GM21360 (cell line): ENCODE results near the gene RHOV.

Experiments used
- ATAC-seq: cut with Tn5 transposase; IDR thresholded peaks from one replicate; pipeline ENCODE4 v1.9.1; 2021; ENCODE audit warnings: mild to moderate bottlenecking, moderate library complexity; ENCODE audit not compliant: unreplicated experiment

RHOV gene

DNA sequence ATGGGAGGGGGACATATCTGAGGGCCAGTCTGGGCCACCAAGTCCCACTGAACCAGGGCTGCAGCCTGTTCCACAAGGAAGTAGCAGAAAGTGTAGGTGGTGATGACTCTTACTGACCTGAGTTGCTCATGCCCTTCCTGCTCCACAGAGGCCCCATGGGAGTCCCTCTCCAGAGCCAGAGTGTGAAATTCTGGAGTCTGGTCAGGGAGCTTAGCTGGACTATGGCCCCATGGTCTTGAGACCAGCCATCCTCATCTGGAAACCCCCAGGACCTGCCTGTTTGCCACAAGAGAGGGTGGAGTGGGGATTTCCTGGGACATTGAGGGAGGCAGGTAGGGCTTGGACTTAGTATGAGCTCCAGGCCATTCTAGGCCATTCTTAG lies 27.2 kb downstream of the RHOV start:
- no peak for ATAC-seq

DNA sequence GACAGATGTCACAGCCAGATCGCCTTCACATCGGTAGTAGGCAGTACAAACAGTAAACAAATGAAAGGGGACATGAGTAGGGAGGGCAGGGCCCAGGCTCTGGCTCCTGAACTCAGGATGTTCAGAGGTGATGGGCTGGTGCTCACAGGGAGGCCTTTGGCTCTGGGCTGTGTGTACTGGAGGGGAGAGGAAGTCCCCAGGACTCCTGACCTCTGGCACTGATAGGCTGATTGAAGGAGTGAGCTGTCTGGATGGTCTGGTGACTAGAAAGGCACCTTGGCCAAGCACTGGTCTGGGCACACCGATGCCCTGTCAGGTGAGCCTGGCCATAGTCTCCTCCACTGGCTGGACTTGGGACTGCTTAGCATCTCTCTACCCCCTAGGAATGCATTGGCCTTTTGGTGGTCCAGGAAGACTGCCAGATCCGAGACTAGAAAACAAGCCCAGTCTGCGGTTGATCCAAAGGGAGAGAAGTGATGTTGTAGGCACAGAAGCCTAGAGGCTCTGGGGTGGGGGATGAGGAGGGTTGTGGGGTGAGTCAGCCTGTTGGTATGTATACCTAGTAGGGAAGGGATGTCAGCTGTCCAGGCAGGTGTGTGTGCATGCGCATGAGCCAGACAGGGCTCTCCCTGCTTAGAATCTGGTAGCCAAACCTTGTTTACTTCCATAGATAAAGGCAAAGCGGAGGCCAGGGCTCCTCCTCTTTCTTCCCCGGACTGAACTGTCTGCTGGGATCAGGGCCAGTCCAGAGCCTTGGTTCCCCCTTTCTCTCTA lies 28.3 kb downstream of the RHOV start:
- no peak for ATAC-seq

DNA sequence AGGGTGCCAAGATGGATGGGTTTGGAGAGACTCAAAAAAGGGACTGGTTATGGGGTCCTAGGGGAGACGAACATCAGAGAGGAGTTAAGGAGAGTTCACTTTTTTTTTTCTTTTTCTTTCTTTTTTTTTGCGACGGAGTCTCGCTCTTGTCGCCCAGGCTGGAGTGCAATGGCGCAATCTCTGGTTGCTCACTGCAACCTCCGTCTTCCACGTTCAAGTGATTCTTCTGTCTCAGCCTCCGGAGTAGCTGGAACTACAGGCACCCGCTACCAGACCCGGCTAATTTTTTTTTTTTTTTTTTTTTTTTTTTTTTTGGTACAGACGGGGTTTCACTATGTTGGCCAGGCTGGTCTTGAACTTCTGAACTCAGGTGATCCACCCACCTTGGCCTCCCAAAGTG lies 29.0 kb downstream of the RHOV start:
- ATAC-seq, result no peak

DNA sequence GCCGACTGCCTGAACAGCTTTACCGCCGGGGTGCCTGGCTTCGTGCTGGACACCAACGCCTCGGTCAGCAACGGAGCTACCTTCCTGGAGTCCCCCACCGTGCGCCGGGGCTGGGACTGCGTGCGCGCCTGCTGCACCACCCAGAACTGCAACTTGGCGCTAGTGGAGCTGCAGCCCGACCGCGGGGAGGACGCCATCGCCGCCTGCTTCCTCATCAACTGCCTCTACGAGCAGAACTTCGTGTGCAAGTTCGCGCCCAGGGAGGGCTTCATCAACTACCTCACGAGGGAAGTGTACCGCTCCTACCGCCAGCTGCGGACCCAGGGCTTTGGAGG lies 29.4 kb downstream of the RHOV start:
- no peak for ATAC-seq

DNA sequence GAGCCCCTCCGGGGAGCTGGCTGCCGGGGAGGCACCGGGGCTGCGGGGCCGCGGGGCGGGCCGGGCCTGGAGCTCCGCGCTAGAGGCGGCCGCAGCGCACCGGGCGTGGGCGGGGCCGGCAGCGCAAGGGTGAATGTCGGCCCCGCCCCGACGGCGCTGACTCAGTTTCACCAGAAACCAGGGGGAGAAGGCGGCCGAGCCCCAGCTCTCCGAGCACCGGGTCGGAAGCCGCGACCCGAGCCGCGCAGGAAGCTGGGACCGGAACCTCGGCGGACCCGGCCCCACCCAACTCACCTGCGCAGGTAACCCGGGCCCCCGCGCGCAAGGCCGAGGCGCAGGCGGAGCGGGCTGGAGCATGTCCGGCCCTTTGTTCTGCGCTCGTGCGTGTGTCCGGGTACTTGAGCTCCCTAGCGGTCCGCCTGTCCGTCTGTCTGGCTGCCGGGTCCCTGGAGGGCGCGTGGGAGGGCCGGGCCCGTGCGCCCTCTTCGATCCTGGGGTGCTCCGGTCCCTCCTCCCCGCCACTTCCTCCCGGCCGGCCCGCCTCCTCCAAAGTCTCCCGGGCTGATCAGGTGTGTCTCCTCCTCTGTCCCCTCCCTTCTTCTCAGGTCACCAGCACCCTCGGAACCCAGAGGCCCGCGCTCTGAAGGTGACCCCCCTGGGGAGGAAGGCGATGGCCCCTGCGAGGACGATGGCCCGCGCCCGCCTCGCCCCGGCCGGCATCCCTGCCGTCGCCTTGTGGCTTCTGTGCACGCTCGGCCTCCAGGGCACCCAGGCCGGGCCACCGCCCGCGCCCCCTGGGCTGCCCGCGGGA lies 29.9 kb downstream of the RHOV start, which contains the start of gene SPINT1:
TSS of gene SPINT1 (plus strand) at position 164 of the 811 bp plus-strand sequence. CDS start at position 671, 507 bp downstream.
- ATAC-seq, result no peak

DNA sequence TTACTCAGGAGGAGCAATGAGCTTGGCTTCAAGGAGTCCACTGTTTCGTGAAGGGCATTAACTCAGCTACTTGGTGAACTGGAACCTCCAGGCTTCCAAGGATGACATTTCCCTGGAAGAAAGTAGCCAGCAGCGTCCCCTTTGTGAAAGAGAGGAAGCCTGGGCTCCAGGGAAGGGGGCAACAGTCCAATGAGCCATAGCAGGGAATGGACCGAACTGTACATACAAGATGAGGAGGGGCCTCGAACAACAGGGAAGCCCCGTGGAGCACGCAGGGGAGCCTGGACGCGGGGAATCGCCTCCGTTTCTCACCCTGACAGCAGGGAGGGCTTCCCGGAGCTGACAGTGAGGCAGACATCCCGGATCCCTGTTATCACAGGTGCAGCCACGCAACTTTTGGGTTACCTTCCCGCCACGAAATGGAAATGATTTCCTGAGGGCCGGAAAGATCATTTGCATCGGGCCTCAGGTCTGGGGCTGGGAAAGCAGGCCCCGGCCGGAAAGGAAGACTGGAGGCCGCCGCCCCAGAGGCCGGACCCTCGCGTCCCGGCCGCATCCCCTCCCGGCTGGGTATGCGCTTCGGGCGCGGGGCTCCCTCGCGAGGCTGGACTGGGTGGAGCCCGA lies 30.7 kb downstream of the RHOV start:
- ATAC-seq, result no peak

DNA sequence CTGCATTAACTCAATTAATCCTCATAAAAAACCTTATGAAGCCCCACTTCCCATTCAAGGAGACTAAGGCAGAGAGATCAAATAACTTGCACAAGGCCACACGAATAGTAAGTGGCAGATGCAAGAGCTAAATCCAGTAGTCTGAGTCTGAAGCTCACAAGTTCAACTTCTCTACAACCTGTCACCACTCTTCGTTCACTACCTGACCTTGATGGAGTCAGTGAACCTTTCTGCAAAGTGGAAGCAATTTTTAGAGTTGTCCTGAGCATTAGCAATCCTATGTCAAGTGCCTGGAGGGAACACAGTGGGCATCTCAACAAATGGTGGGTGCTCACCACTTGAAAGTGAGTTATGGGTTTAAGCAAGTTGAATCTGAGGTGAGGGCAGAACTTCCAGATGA lies 32.3 kb downstream of the RHOV start:
- ATAC-seq, result no peak

DNA sequence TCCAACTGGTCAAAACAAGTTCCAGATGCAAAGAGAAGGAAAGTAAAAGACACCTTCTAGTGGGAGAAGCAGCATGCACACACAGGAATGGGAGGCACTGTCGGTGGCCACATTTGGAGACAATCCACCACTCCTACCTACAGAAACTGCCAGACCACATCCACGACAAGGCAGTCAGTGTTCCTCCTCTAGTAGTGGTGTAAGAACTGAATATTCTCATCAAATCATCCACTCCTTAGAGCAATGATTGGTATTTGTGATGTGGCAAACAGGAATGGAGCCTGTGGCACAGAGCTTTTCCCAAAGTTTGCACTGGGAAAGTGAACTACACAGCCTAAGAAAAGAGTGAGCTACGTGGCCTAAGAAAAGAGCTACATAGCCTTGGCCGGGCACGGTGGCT lies 35.3 kb downstream of the RHOV start:
- no peak for ATAC-seq

DNA sequence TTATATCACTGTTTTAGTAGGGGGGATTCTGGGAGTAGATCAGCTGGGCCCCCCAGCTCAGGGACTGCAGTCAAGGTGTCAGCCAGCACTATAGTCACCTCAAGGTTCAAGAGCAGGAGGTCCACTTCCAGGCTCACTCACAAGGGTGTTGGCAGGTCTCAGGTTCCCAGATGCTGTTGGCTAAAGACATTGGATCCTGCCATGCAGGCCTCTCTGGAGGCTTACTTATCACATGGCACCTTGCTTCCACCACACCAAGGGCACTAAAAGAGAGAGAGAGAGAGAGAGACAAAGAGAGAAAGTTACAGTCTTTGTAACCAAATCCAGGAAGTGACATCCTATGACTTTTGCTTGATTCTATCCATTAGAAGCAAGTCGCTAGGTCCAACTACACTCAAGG lies 38.0 kb downstream of the RHOV start:
- no peak for ATAC-seq

DNA sequence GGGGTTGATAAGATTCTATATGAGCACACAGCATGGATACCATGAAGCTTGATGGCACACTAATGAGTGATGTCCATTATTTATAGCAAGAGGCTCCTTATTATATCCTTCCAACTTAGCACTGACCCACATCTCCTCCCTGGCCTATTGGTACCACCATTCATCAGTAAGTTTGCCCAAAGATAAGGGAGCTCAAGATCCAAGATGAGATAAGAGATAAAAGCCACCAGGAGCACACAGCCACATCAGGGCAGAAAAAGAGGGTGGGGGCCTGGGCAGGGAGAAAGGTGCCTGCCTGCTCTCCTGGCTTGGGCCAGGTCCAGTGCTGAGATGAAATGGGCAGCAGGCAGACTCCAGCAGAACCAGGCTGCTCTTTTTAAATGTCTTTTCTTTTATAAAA lies 41.1 kb downstream of the RHOV start:
- ATAC-seq, result no peak

DNA sequence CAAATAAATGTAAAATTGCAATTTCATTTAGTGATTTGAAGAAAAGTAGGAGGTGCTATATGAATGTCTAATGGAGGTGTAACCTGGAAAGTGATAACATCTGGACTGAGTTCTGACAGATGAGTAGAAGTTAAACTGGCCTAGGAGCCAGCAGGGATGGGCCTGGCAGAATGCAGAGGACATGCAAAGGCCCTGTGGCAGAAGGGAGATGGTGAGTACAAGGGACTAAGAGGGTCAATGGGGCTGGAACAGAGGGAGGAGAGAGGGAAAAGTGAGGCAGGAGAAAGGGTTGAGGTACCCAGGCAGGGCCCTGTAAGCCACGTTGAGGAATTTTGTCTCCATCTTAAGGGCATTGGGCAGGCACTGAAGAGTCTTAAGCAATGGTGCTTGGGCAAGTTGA lies 42.2 kb downstream of the RHOV start:
- ATAC-seq, result no peak

DNA sequence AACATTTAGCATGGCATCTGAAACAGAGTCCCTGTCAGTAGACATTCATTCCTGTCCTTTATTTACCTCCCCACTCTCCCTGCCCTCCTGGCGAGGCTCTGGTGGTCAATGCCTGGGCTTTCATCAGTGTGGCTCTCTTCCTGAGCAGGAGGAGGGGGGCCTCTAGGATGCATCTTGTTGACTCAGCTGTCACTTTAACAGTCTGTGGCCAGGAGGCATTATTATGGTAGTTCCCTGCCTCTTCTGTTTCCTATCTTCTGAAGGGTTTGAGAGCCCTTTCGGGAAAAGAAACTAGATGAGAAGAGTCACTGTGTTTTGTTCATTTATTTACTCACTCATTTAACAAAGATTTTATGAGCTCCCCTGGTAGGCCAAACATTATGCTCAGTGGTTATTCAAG lies 43.1 kb downstream of the RHOV start:
- ATAC-seq, result no peak

DNA sequence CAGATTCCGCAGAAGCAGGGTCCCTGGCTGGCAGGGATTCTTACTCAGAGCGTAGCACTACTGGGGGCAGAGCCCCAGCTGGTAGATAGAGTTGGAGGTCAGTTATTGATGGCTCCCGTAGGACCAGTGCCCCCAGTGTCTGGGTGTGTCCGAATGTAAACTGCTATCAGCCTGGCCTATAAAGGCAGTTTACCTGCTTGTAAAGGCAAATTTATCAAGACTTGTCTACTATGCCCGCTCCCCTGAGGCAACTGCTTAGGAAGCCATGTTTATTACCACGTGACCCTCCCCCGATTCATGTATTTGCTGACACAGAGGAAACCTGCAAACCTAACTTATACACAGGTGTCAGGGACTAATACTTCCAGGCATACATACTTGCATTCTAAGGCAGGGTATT lies 44.9 kb downstream of the RHOV start:
- ATAC-seq, result no peak

DNA sequence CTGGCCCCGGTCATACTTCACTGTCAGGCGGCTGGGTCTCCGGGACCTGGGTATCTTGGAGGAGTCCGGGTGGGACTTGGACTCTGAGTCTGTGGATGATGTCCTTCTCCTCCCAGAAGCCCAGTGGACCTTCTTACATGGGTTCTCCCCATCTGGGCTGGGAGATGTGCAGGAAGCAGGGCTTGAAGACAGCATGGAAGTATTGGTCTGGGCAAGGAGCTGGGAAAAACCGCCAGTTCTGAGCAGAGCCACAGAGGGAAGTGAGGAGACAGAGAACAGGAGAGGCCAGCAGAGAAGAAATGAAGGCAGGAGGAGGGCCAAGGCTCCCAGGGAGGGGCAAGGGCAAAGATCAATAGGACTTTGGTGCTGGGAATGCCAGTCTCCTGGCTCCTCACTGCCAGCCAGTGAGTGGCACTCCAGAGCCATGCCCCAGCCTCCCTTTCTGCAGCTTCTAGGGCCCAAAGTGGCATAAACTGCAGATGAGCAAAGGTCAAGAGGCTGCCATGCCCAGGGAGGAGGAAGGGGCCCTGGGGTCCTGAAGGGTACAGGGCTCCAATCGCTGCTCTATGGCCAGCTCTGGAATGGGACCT lies 45.5 kb downstream of the RHOV start, which contains the start of gene PPP1R14D:
TSS of gene PPP1R14D (minus strand) at position 262 of the 590 bp plus-strand sequence. CDS start at position 195, 67 bp downstream.
- ATAC-seq, result no peak

DNA sequence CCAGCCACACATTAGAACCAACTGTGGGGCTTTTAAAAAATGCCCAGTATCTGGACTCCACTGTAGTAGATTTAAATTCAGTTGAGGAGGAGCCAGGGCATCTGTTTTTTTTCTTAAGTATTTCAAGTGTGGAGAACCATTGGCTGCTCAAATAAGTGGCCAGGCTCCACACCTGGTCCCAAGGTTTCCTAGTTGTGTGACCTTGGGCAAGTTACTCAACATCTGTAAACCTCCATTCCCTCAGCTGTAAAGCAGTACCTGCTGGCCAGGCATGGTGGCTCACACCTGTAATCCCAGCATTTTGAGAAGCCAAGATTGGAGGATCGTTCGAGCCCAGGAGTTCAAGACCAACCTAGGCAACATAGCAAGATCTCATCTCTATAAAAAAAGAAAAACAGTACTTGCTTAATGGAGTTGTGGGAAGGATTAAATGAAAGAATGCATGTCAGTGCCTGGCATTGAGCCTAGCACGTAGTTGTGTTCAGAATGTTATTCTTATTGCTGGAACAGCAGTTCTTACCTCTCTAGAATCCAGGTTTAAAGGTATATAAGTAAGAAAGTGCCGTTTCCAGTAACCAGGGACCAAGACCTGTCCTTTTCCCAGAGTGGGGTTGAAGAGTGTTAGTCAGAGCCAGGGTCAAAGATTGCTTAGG lies 47.5 kb downstream of the RHOV start:
- no peak for ATAC-seq

DNA sequence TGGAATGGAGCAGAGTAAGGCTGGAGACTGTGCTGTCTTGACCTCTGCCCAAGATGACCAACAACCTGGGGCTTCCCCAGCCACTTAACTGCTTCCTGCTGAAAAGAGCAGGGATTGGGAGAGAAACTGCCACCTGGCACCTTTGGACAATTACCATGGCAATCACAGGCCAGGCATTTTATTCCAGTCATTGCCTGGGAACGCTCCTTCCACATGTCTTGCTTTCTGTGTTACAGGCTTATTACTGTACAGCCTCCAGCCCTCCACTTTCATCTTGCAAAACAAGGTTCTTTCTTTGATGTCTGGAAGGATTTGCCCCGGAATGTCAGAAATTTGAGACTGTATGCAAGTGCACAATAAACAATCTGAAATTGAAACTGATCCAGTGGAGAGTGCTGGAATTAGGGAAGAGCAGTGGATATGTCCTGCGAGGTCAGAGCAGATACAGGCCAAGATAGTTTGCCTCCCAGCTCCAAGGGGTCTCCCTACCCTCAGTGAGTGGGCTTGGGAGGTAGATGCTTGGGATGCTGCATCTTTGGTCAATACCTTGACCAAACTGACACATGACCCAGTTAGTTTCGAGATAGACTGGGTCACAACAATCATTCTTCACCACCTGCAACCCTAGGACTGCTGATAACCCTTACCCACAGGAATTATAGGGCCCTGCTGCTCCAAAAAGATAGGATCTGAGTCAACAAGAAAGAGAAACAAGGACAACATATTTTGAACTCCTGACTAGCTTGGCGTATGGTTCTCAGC lies 48.2 kb downstream of the RHOV start:
- ATAC-seq, result no peak

DNA sequence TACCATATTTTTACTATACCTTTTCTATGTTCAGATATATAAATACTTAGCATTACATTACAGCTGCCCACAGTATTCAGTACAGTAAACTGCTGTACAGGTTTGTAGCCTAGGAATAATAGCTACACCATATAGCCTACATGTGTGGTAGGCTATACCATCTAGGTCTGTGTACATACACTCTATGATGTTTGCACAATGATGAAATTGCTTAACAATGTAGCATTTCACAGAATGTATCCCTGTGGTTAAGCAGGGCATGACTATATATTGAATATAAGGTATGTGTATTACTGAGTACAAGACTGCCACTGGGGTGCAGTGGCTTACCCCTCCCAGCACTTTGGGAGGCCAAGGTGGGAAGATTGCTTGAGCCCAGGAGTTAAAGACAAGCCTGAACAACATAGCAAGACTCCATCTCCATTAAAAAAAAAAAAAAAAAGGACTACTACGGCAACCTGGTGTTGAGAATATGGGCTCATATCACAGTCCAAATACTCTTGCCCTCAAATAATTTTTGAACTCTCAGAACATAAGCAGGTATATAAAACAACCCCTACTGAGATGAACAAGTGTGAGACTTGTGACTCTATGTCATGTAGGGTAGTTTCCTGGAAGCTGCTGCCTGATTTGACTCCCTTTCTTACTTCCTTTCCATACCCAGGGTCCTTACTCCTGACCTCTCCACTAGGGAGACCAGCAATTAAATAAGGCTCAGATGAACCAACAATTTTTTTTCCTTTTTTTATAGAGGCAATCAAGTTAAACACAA lies 50.3 kb downstream of the RHOV start:
- no peak for ATAC-seq
